Right lobe of liver (tissue), 4 donors: Measurements from ENCODE around the gene ARSB.

Experiments
- POLR2A ChIP-seq: fragments of 450-650 bp; IDR thresholded peaks from one replicate; pipeline ENCODE4 v1.6.1; 2017; ENCODE audit warnings: antibody characterized with exemption, mild to moderate bottlenecking
- TF ChIP-seq, protein P1 (sequence below), 4 donors: fragments of 200-600 bp in 3 of 4; fragments of 450-650 bp in 1 of 4; IDR thresholded peaks; one replicate each; pipeline versions ENCODE4 v1.5.1 to v1.8.0; 2016 to 2022; ENCODE audit warnings: antibody characterized with exemption in 4 of 4, mild to moderate bottlenecking in 2 of 4
- donor health status: DM: no; HTN: no; CAD: no.
- donor health status: DM: no; HTN: no; CAD: no.
- donor health status: DM: no; HTN: yes; CAD: no.

GRCh38 chr5:78879516-78879915 is 105.6 kb downstream of the ARSB start:
- TF ChIP-seq, protein P1, sequence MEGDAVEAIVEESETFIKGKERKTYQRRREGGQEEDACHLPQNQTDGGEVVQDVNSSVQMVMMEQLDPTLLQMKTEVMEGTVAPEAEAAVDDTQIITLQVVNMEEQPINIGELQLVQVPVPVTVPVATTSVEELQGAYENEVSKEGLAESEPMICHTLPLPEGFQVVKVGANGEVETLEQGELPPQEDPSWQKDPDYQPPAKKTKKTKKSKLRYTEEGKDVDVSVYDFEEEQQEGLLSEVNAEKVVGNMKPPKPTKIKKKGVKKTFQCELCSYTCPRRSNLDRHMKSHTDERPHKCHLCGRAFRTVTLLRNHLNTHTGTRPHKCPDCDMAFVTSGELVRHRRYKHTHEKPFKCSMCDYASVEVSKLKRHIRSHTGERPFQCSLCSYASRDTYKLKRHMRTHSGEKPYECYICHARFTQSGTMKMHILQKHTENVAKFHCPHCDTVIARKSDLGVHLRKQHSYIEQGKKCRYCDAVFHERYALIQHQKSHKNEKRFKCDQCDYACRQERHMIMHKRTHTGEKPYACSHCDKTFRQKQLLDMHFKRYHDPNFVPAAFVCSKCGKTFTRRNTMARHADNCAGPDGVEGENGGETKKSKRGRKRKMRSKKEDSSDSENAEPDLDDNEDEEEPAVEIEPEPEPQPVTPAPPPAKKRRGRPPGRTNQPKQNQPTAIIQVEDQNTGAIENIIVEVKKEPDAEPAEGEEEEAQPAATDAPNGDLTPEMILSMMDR (IDR thresholded peaks at IDR 0.05), result no peak
- no peak for TF ChIP-seq POLR2A
